Activated T-helper 9 cell treated with anti-CD3 and anti-CD28 coated beads, Interleukin-2, amount 50 U/mL, for 16 hours (primary cell): ENCODE measurements around the gene PRKCE.

ENCODE experiments used
- DNase-seq: peaks from one replicate; pipeline ENCODE4 v3.0.0-alpha.2; 2020; ENCODE audit warnings: low read depth

The PRKCE gene

DNA sequence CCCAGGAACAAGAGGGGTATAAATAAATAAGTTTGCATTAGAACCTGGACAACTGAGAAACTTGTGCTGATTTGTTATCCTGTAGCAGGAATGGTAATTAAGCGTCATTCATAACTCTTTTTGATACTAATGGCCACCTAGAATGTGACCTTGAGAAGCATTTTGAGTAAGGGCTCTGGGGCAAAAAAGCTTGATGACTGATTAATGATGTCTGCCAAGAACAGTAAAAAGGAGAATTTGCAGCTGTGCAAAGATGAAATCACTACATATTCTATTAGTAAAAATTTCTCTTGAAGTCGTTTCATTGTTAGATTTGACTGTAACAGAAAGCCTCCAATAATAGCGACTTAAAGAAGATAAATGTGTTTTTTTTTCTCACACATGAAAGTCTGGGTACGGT lies 157.7 kb downstream of the PRKCE start:
- no peak for DNase-seq

DNA sequence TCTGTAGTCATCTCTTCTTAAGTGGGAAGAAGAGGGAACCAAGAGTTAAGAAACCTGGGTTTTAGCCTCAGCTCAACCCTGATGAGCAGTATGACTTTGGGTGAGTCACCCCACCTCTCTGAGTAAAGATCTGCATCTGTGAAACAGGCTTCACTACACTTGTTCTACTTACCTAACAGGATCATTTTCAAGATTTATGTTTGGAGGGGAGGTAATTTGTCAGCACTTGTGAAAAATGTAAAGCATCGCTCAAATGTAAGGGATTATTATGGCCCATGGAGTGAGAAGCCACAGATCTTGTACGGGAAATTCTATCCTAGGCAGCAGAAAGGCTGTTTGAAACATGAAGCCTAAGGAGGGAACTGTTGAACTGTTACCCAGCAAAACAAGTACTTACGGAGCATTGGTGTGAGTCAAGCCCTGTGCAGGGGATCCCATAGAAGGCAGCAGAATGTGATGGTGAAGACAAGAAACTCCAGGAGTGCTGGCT lies 160.6 kb downstream of the PRKCE start:
- DNase-seq: no peak

GRCh38 chr2:45813003-45813941 lies 161.8 kb downstream of the PRKCE start:
- no peak for DNase-seq

- DNase-seq: no peak
Measured at GRCh38 chr2:45814488-45814887, 163.0 kb downstream of the PRKCE start.

GRCh38 chr2:45814951-45815621 lies 163.6 kb downstream of the PRKCE start:
- no peak for DNase-seq

DNA sequence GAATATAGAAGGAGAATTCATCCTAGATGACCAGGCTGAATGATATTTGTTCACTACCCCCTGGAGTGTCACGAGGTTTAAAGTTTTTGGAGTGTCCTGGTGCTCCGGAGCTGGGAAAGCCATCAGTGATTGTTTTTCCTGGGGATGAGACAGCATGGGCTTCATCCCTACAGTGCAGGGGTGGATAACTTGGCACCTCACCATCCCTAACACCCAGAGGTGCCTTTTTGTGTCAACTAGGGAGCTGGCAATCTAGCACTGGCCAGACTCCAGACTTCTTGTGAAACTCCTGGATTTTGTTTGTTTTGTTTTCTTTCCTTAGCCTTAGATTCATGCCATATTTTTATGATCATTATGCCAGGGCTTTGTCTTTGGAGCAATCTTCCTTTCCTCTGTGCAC lies 164.8 kb downstream of the PRKCE start:
- DNase-seq: no peak

GRCh38 chr2:45818591-45818990 lies 167.1 kb downstream of the PRKCE start:
- no peak for DNase-seq

- no peak for DNase-seq
Measured at GRCh38 chr2:45820048-45820447, 168.6 kb downstream of the PRKCE start.

GRCh38 chr2:45821558-45822271 lies 170.2 kb downstream of the PRKCE start:
- no peak for DNase-seq

DNA sequence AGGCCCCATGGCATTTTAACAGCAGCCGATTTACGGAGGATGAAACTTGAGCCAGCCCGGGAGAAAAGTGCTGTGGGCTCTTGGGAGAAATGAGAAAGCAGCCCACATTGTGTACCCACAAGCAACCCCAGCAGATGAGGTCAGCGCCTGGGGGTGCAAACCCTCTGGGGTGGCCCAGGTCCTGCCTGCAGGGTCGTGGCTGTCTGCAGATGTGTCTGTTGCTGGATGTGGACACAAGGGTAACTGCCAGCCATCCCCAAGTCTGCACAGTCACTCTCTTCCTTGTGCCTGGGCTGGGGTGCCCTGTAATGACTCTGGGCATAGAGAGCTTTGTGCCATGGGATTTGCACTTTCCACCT lies 170.8 kb downstream of the PRKCE start:
- no peak for DNase-seq

DNA sequence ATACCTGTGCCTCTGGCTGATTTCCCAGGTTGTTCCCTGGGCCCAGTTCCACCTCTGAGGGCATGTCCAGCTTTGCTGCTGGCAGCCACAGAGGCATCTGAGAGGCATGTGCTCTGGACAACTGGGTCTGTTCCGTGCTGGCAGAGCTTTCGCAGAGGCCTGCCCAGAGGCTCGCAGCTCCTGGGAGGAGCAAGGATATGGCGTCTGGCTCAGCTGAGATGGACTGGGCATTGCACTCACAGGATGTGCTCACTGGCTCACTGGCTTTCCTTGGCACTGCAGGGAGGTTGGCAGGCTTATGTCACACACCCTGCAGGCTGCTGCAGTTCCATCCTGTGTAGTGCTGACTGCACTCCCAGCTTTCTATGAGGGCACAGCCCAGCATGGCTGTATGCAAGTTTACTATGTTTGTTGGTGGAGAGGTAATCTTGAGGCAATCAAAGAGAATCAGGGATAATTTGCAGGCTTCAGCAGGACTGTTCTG lies 172.3 kb downstream of the PRKCE start:
- DNase-seq: no peak

GRCh38 chr2:45825001-45825651 lies 173.7 kb downstream of the PRKCE start:
- no peak for DNase-seq

DNA sequence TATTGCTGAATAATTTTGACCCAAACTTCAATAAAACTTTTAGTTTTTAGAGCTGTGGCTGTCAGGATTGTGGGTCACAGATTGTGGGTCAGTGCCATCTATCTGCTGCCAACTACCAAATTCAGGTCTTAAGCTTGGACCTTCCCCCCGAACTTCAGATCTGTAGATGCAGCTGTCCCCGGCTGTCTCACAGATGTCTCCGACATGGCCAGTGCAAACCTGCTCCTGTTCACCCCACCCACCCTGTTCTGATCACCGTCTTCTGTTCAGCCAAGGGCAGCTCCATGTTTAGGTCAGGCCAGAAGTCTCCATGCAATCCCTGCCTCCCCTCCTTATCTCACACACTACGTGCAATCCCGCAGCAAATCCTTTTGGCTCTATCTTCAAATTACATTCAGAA lies 175.0 kb downstream of the PRKCE start:
- no peak for DNase-seq

- no peak for DNase-seq
Measured at GRCh38 chr2:45826884-45827635, 175.6 kb downstream of the PRKCE start.

DNA sequence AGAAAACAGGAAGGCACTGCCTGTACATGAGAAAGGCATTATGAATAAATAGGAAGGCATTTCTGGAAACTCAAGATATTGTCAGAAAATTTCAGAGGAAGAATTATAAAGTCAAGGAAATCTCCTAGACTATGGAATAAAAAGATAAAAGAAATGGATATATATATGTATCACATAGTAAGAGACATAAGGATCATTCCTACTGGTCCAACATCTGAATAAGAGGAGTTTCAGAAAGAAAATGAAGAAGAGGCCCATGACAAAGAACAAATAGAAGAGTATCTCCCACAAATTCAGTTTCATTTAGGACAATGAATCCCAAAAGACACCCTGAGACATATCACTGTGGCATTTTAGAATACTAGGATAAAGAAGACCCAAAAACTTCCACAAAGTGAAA lies 178.8 kb downstream of the PRKCE start:
- DNase-seq: no peak

- no peak for DNase-seq
Measured at GRCh38 chr2:45833301-45833967, 182.0 kb downstream of the PRKCE start.

DNA sequence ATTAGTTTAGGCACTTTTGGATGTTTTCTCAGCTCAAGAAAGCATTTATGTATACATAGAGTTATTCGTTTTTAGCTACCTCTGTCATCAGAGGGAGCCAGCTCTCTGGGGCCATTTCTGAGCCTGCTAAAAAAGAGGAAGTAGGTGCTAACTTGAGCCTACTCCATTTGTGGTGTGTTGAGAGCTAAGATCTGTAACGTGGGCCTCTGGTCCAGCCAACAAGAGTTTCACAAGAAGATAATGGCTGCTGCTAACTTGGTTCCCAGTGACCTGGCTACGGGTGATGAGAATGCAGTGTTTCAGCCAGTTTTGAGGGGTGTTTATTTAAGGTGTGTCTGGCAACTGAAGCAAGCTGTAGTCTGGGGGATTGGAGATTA lies 182.5 kb downstream of the PRKCE start:
- no peak for DNase-seq

- DNase-seq: no peak
Measured at GRCh38 chr2:45834372-45834771, 182.9 kb downstream of the PRKCE start.

- DNase-seq: no peak
Measured at GRCh38 chr2:45834858-45835257, 183.4 kb downstream of the PRKCE start.

DNA sequence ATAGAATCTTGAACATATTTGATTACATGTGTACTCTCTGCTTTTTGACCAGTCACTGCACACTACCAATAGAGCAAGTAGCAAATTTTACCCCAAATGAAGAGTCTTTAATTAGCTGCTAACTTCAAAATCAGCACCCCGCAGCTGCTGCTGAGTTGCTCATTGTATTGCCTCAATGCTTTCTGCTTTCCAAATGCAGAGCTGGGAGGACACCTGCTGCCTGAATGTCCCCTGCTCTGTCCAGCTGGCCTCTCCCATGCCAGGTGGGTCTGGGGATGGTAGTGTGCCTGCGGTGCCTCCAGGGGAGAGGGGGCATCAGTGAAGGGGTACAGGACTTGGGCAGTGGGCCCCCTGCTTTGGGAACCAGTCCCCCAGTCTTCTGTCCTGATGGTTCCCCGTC lies 184.8 kb downstream of the PRKCE start:
- no peak for DNase-seq

GRCh38 chr2:45836740-45837139 lies 185.3 kb downstream of the PRKCE start:
- DNase-seq: no peak
